Measurements from ENCODE around the gene DQX1.

Gene DQX1

GRCh38 chr2:74498500-74499266 lies 27.3 kb downstream of the DQX1 start:
- DNase-seq (ENCODE audit: low read depth): no peak
- peak overlapping the region; percentile 35 for H3K4me3 ChIP-seq (ENCODE audit: low read depth, low read length)
- TF ChIP-seq CTCF (conservative IDR thresholded peaks at IDR 0.05; ENCODE audit: low read depth, low read length): no peak

DNA sequence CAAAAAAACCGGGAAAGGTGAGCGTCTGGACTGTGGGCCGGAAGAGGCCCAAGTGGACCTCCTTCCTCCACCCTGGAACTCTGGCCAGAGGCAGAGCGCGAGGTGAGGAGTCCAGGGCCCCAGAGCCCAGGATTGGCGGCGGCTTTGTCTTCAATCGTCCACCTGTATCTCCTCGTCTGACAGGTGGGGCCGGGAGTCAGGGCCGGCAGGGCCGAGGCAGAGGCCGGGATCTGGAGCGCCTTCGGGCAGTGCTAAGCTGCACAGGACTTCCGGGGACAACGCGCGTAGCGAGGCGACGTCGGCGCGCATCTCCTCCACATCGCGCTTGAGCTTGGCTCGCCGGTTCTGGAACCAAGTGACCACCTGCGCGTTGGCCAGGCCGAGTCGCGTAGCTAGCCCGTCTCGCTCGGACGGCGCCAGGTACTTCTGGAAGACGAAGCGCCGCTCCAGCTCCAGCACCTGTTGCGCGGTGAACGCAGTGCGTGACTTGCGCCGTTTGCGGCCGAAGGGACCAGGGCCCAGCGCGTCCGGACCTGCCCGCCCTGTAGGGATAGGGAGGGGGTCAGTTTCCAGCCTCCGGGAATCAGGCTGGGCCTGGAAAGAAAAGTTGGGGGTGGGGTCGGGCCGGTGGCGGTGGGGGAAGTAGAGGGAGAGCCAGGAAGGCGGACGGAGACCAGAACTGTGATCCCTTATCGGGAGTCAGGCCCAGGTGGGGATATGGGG lies 28.1 kb downstream of the DQX1 start:
- H3K4me3 ChIP-seq (ENCODE audit: low read depth, low read length): peak overlapping the region; percentile 35
- no peak for DNase-seq (ENCODE audit: low read depth)
- no peak for TF ChIP-seq CTCF (conservative IDR thresholded peaks at IDR 0.05; ENCODE audit: low read depth, low read length)

DNA sequence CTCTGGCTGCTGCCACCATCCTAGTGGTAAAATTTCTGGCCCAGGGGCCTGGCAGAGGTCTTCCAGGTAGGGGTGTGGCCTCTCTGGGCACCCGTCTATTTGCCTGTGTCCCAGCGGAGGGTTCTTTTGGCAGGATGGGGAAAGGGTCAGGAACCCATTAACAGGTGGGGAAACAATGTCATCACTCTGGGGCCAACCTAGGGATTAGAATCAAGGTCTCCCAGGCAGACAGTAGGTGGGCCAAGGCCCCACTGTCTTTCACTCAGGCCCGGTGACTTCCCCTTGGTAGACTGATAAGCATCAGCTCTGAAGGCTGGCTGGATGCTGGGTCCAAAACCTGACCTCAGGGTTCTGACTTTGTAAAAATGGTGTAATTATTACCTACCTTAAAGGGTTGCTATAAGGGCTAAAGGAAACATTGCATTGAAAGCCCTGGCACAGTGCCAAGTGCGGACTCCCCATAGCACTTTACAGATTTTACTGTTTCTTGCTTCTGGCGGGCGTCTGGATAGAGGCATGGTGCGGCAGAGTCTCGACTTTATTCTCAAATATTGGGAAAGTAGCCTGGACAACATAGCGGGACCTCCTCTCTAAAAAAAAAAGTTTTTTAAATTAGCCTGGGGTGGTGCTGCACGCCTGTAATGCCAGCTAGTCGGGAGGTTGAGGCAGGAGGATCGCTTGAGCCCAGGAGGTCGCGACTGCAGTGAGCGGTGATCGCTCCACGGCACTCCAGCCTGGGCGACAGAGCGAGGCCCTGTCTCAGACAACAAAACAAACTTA lies 28.8 kb downstream of the DQX1 start:
- no peak for TF ChIP-seq CTCF (conservative IDR thresholded peaks at IDR 0.05; ENCODE audit: low read depth, low read length)

DNA sequence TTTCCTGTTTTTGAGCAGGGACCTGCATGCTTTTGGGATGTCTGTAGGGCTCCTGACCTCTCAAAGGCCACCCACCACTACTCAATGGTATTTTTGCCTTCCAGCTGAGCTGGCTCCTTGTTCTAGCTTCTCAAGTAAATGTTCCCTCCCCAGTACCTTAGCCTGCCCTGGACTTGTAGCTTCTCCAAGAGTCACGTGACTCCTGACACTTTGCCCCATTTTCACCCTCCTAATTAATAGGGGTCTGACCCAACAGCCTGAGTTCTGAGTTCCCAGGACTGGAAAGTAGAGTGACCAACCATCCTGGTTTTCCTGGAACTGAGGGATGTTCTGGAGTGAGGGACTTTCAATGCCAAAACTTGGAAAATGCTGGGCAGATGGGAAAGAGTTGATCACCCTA lies 30.6 kb downstream of the DQX1 start:
- no peak overlapping the region for H3K4me3 ChIP-seq (ENCODE audit: low read depth, low read length)
- TF ChIP-seq CTCF (conservative IDR thresholded peaks at IDR 0.05; ENCODE audit: low read depth, low read length): no peak
- DNase-seq (ENCODE audit: low read depth): no peak

More for the DNA sequence above, 28.8 kb downstream of the DQX1 start:
- DNase-seq (ENCODE audit: low read depth): no peak
- H3K4me3 ChIP-seq (ENCODE audit: low read depth, low read length): peak overlapping the region; percentile 35

- DNase-seq (ENCODE audit: low read depth): no peak
- no peak overlapping the region for H3K4me3 ChIP-seq (ENCODE audit: low read depth, low read length)
- no peak for TF ChIP-seq CTCF (conservative IDR thresholded peaks at IDR 0.05; ENCODE audit: low read depth, low read length)
These were observed 32.5 kb downstream of the DQX1 start for GRCh38 chr2:74493546-74493945.

DNA sequence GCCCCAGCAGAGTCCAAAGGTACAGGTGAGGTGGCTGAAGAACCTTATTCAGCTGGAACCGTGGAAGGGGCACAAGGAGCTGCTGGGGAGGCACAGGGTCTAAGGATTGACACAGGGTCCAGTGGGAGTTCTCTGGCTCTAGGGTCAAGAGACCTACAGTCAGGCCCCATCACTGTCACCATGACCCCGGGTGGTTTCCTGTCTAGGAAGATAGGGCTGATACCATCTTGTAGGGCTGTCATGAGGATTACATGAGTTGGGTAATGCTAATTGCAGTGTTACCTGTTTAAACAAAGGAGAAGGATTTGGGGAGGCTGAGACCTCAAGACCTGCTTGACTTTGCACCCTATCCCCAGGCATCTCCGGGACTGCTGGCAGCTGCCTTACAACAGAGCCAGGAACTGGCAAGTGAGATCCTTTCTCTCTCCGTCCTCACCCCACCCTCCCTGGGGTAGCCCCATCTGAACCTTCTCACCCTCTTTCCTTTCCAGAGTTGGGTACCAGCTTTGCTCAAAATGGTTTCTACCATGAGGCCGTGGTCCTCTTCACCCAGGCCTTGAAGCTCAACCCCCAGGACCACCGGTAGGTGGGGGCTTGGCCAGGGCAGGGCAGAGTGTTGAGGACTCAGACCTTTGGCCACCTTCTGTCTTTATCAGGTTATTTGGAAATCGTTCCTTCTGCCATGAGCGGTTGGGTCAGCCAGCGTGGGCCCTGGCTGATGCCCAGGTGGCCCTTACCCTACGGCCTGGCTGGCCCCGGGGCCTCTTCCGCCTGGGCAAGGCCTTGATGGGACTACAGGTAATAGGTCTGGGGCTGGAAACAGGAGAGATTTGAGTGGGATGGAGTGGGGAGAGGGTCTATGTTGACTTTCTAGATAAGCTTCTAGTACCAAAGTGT lies 34.1 kb downstream of the DQX1 start:
- DNase-seq (ENCODE audit: low read depth): no peak
- no peak for TF ChIP-seq CTCF (conservative IDR thresholded peaks at IDR 0.05; ENCODE audit: low read depth, low read length)
- H3K4me3 ChIP-seq (ENCODE audit: low read depth, low read length): no peak overlapping the region

Data from choroid plexus epithelial cell (primary cell).